Activated T-helper 1 cell treated with anti-CD3 and anti-CD28 coated beads, Interleukin-12 subunit alpha, Interleukin-12 subunit beta, Interleukin-2, Interleukin-4 antibody, amounts not matched to agents 30 ng/mL and 10 ng/mL and 1 ng/mL, durations not matched to agents 14 hours and 24 hours and 36 hours (primary cell): ENCODE results near the gene FNDC11. TPM values are rescaled to one million over a fixed set of nuclear protein-coding genes. Genes with fewer than 3 reads are reported as not detected.

Source experiments
- DNase-seq: peaks from one replicate; pipeline ENCODE4 v3.0.0; 2021; ENCODE audit warnings: low spot score
- H3K27ac Mint-ChIP-seq: one replicate; pipeline ENCODE4 v1.8.0; 2021; ENCODE audit warnings: mild to moderate bottlenecking, mixed read lengths
- H3K27me3 Mint-ChIP-seq: one replicate; pipeline ENCODE4 v1.8.0; 2022; ENCODE audit warnings: mild to moderate bottlenecking, moderate library complexity, mixed read lengths; ENCODE audit not compliant: insufficient read depth
- H3K36me3 Mint-ChIP-seq: one replicate; pipeline ENCODE4 v1.8.0; 2021; ENCODE audit warnings: low read depth, mixed read lengths
- H3K4me1 Mint-ChIP-seq: one replicate; pipeline ENCODE4 v1.8.0; 2021; ENCODE audit warnings: low read depth, mixed read lengths
- H3K4me3 Mint-ChIP-seq: one replicate; pipeline ENCODE4 v1.8.0; 2021; ENCODE audit warnings: mild to moderate bottlenecking, moderate library complexity, mixed read lengths
- H3K9me3 Mint-ChIP-seq: one replicate; pipeline ENCODE4 v1.8.0; 2021; ENCODE audit warnings: mixed read lengths
- intact Hi-C: fragments of 100-400 bp; cut with micrococcal nuclease; formaldehyde crosslinking; loops from one replicate; pipeline ENCODE4 v1.15.1; 2024
- total RNA-seq: library from RNA; stranded (reverse); gene quantifications from 2 replicates; pipeline ENCODE4 v1.2.3, GENCODE V29; 2022

Gene FNDC11
- total RNA-seq, 1 donor from 2014 or later, result 0.26 TPM

- Mint-ChIP-seq H3K4me1 (no peaks in the 10 kb centered on the region), H3K9me3 (no peaks in the 10 kb centered on the region), H3K27ac (no peak overlapping the region), H3K36me3 (no peaks in the 10 kb centered on the region), H3K27me3 (peaks cover 1% of the 10 kb centered on the region), H3K4me3 (no peak overlapping the region)
- DNase-seq, result no peak
- intact Hi-C loops, result no loop called here
Observed at GRCh38 chr20:63529861-63530787, 23.8 kb upstream of the FNDC11 start.

- H3K27ac Mint-ChIP-seq, result no peak overlapping the region
- no peaks in the 10 kb centered on the region for H3K36me3 Mint-ChIP-seq
- no peak overlapping the region for H3K4me3 Mint-ChIP-seq
- peaks cover 1% of the 10 kb centered on the region for H3K27me3 Mint-ChIP-seq
- no peaks in the 10 kb centered on the region for H3K9me3 Mint-ChIP-seq
- DNase-seq, result no peak
- intact Hi-C loops, result no loop called here
- no peaks in the 10 kb centered on the region for H3K4me1 Mint-ChIP-seq
Observed at GRCh38 chr20:63530788-63531160, 23.2 kb upstream of the FNDC11 start.

- Mint-ChIP-seq H3K9me3 (no peaks in the 10 kb centered on the region), H3K27ac (no peak overlapping the region), H3K27me3 (peaks cover 1% of the 10 kb centered on the region), H3K36me3 (no peaks in the 10 kb centered on the region), H3K4me3 (no peak overlapping the region), H3K4me1 (no peaks in the 10 kb centered on the region)
- intact Hi-C loops, result no loop called here
- no peak for DNase-seq
Observed at GRCh38 chr20:63531686-63532448, 22.1 kb upstream of the FNDC11 start.

GRCh38 chr20:63532449-63532971 is 21.4 kb upstream of the FNDC11 start:
- no peak for DNase-seq
- H3K27me3 Mint-ChIP-seq, result peaks cover 1% of the 10 kb centered on the region
- no peak overlapping the region for H3K27ac Mint-ChIP-seq
- no peaks in the 10 kb centered on the region for H3K36me3 Mint-ChIP-seq
- H3K4me1 Mint-ChIP-seq, result no peaks in the 10 kb centered on the region
- H3K9me3 Mint-ChIP-seq, result no peaks in the 10 kb centered on the region
- intact Hi-C loops, result no loop called here
- H3K4me3 Mint-ChIP-seq, result no peak overlapping the region

- Mint-ChIP-seq H3K27me3 (peaks cover 1% of the 10 kb centered on the region), H3K4me1 (no peaks in the 10 kb centered on the region), H3K27ac (no peak overlapping the region), H3K4me3 (no peak overlapping the region), H3K9me3 (no peaks in the 10 kb centered on the region), H3K36me3 (no peaks in the 10 kb centered on the region)
- DNase-seq, result no peak
- intact Hi-C loops, result no loop called here
Observed at GRCh38 chr20:63533388-63533787, 20.6 kb upstream of the FNDC11 start.

- no peak overlapping the region for H3K4me3 Mint-ChIP-seq
- intact Hi-C loops, result no loop called here
- no peaks in the 10 kb centered on the region for H3K36me3 Mint-ChIP-seq
- H3K4me1 Mint-ChIP-seq, result no peaks in the 10 kb centered on the region
- H3K27ac Mint-ChIP-seq, result no peak overlapping the region
- H3K9me3 Mint-ChIP-seq, result no peaks in the 10 kb centered on the region
- peaks cover 1% of the 10 kb centered on the region for H3K27me3 Mint-ChIP-seq
- DNase-seq, result no peak
Observed at GRCh38 chr20:63533871-63534393, 20.0 kb upstream of the FNDC11 start.

GRCh38 chr20:63534427-63534830 is 19.5 kb upstream of the FNDC11 start:
- Mint-ChIP-seq H3K9me3 (no peaks in the 10 kb centered on the region), H3K4me1 (no peaks in the 10 kb centered on the region), H3K4me3 (no peak overlapping the region), H3K27me3 (peaks cover 1% of the 10 kb centered on the region), H3K36me3 (no peaks in the 10 kb centered on the region), H3K27ac (no peak overlapping the region)
- DNase-seq, result no peak
- intact Hi-C loops, result no loop called here

GRCh38 chr20:63534831-63535651 is 18.9 kb upstream of the FNDC11 start:
- Mint-ChIP-seq H3K4me3 (no peak overlapping the region), H3K4me1 (no peaks in the 10 kb centered on the region), H3K27ac (no peak overlapping the region), H3K9me3 (no peaks in the 10 kb centered on the region), H3K36me3 (no peaks in the 10 kb centered on the region), H3K27me3 (peaks cover 1% of the 10 kb centered on the region)
- no peak for DNase-seq
- intact Hi-C loops, result loop anchor here (5.0 kb wide), 1 partner anchor 202 kb away; the partner anchor contains the start of genes LIME1 and SLC2A4RG

- H3K4me3 Mint-ChIP-seq, result no peak overlapping the region
- intact Hi-C loops, result loop anchor here (2.0 to 5.0 kb wide), 2 partner anchors 172 to 201 kb away; partner anchors contain the start of genes LIME1, SLC2A4RG and ZGPAT
- H3K27ac Mint-ChIP-seq, result peak overlapping the region; percentile 52
- peaks cover 1% of the 10 kb centered on the region for H3K27me3 Mint-ChIP-seq
- H3K4me1 Mint-ChIP-seq, result no peaks in the 10 kb centered on the region
- no peaks in the 10 kb centered on the region for H3K36me3 Mint-ChIP-seq
- no peak for DNase-seq
- no peaks in the 10 kb centered on the region for H3K9me3 Mint-ChIP-seq
Observed at GRCh38 chr20:63536241-63536977, 17.6 kb upstream of the FNDC11 start.

GRCh38 chr20:63536997-63537524 is 16.9 kb upstream of the FNDC11 start, which contains the start of gene PTK6:
Gene PTK6 (minus strand): TSS chr20:63537376. CDS start chr20:63537314, 62 bp downstream.
- H3K27me3 Mint-ChIP-seq, result peaks cover 1% of the 10 kb centered on the region
- no peaks in the 10 kb centered on the region for H3K4me1 Mint-ChIP-seq
- peak within 1 kb of the TSS; percentile 90 for H3K27ac Mint-ChIP-seq
- no peaks in the 10 kb centered on the region for H3K9me3 Mint-ChIP-seq
- peak within 1 kb of the TSS; percentile 68 for H3K4me3 Mint-ChIP-seq
- intact Hi-C loops, result loop anchor here (1.0 to 5.0 kb wide), 9 partner anchors 16 to 526 kb away; partner anchors contain the start of genes LIME1, PPDPF, SLC2A4RG and TCEA2
- H3K36me3 Mint-ChIP-seq, result no peaks in the 10 kb centered on the region
- peak; percentile 28 for DNase-seq

- H3K27me3 Mint-ChIP-seq, result peaks cover 1% of the 10 kb centered on the region
- no peaks in the 10 kb centered on the region for H3K4me1 Mint-ChIP-seq
- H3K9me3 Mint-ChIP-seq, result no peaks in the 10 kb centered on the region
- peak; percentile 95 for DNase-seq
- intact Hi-C loops, result loop anchor here (1.0 to 5.0 kb wide), 15 partner anchors 16 to 583 kb away; partner anchors contain the start of genes LIME1, PPDPF, RTEL1 and SLC2A4RG
- peak overlapping the region; percentile 90 for H3K27ac Mint-ChIP-seq
- H3K36me3 Mint-ChIP-seq, result no peaks in the 10 kb centered on the region
- peak overlapping the region; percentile 68 for H3K4me3 Mint-ChIP-seq
Observed at GRCh38 chr20:63537525-63538203, 16.3 kb upstream of the FNDC11 start.
